Myocyte (in vitro differentiated cells): ENCODE results near the gene ALX3. TPM values are rescaled to one million over a fixed set of nuclear protein-coding genes. Genes with fewer than 3 reads are reported as not detected.
A peak's percentile ranks its signal among the peaks of the same experiment; 100 is the strongest.

Experiments used
- DNase-seq: peaks from one replicate; pipeline ENCODE4 v3.0.0-alpha.2; 2012; ENCODE audit warnings: low read depth
- polyA plus RNA-seq: library from polyadenylated mRNA; unstranded; fragments of >200 nt; gene quantifications from one replicate; pipeline ENCODE4 v1.2.1, GENCODE V29; 2012; ENCODE audit warnings: missing spikeins
- total RNA-seq: library from RNA; depleted of rRNA; stranded (reverse); fragments of >200 nt; gene quantifications from 2 replicates; pipeline ENCODE4 v1.2.3, GENCODE V29; 2014

ALX3 gene
- not detected in 2 replicates for total RNA-seq
- not detected for polyA plus RNA-seq

DNA sequence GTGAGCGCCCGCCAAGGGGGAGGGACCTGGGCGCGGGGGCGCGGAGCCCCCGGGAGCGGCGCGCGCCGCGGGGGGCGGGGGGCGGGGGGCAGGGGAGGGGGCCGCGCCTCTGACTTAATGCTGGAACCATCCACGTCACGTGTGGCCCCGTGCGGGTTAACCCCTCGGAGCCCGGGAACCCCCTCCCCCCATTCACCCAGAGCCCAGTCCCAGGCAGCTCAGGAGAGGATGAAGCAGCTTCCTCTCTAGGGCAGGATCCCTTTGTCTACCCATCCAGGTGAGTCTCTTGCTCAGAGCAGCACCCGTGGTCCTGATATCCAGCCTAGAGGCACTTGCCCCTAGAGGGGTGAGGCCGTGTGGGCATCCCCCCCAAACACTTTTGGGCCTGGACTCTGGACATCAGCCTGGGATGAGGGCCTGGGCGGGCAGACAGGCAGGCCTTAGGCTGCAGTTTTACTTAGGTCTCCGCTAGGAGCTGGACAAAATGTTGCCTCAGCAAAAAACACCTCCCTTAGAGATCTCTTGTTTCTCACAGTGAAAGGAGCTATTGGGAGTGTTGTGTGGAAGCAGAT lies at the start of gene ALX3:
TSS of gene ALX3 (minus strand) at position 2 of the 572 bp plus-strand sequence. CDS start 60 bp downstream, outside the sequence.
- no peak for DNase-seq

DNA sequence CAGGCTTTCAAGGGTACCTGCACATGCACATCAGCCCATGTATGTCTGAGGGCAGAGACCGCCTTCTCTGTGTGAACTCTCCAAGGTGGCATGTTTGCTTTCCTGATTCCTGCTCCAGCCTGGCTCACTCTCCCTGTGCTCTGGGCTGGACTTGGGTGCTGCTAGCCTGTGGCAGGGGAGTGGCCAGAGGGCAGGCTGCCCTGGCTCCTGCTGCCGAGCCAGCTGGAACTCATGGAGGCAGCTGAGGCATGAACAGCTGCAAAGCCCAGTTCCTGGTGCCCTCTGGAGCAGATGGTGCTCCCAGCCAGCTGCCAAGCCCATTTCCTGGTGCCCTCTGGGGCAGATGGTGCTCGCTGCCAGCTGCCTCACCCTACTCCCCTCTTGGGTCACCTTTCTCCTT lies 49.4 kb upstream of the ALX3 start:
- peak; percentile 84 for DNase-seq

DNA sequence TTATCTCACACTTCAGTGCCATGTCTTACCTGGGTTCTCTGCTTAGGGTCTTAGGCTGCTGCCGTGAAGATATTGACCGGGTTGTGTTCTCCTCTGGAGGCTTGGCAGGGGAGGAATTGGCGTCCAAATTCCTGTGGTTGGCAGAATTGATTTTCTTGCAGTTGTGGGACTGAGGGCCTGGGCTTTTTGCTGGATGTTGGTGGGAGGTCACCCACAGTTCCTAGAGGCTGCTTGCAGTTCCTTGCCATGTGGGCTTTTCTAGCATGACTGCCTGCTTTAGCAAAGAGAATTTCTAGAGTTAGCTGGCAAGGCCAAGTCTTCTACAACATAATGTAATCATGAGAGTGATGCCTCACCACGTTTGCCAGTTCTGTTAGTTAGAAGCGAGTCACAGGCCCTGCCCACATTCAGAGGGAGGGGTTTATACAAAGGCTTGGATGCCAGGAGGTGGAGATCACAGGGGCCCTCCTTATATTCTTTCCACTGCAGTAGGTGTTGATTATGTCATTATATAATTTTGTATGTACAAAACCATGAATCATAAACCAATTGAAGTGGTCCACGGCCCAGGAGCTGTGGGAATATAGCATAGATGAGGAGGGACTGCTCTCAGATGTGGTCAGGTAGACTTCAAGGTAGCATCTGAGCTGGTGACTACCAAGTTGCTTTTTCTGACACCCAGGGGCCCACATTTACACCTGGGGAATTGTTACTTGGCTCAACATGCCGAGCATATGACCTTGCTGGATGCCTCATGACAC lies 48.3 kb upstream of the ALX3 start:
- DNase-seq, result peak; percentile 12

DNA sequence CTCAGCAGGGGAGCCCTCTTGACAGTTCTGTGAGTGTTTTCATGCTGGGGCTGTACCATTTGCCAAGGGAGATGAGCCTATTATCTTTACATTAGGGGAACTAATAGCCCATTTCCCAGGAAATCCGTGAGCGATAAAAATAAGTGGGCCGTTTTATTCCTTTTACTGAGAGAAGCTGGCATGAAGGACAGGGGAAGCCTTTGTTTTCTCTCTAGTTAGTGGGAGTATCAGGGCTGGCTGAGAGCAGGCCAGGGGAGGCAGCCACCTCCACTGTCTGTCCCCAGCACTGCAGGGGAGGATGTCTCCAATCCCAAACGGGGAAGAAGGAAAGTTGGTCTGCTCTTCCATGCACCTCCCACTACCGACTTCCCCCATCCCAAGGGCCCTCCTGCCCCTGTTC lies 44.3 kb upstream of the ALX3 start:
- no peak for DNase-seq

DNA sequence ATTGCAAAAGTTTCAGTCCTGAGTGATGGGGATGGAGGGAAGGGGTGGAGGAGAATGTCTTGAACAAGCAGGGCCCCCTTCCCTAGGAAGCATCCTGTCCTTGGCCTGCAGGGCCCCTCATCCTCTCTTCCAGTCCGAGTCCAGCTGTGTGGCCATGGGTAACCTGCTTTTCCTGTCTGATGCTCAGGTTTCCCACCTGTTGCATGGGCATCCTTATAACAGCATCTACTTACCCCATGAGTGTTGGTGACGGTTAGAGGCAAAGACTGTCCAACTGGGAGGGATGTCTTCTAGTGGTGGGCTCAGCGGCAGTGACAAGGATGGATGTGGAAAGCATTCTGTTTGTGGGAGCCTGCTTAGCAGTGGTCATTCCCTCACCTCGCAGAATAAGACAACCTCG lies 43.7 kb upstream of the ALX3 start:
- no peak for DNase-seq

DNA sequence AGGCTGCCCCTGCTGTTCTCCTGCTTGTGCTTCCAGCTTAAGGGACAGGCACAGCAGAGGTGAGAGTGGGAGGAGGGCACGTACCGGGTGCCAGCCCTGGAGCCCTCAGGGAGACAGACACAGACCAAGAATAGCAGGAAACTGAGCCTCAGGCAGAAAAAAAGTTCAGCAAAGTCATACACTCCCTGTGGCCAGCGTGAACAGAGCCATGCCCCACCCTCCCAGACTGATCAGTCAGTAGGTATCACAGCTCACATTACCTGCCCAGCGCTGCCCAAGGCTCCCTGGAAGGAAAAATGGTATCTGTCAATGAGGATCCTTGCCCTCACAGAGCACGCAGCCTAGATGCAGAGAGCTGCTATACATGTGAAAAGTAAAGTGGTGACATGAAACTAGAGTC lies 43.1 kb upstream of the ALX3 start:
- no peak for DNase-seq

DNA sequence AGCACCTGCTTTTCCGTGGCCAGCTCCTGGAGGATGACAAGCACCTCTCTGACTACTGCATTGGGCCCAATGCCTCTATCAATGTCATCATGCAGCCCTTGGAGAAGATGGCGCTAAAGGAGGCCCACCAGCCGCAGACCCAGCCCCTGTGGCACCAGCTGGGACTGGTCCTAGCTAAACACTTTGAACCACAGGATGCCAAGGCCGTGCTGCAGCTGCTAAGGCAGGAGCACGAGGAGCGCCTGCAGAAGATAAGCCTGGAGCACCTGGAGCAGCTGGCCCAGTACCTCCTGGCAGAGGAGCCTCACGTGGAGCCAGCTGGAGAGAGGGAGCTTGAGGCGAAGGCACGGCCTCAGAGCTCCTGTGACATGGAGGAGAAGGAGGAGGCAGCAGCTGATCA lies 42.2 kb upstream of the ALX3 start:
- no peak for DNase-seq

DNA sequence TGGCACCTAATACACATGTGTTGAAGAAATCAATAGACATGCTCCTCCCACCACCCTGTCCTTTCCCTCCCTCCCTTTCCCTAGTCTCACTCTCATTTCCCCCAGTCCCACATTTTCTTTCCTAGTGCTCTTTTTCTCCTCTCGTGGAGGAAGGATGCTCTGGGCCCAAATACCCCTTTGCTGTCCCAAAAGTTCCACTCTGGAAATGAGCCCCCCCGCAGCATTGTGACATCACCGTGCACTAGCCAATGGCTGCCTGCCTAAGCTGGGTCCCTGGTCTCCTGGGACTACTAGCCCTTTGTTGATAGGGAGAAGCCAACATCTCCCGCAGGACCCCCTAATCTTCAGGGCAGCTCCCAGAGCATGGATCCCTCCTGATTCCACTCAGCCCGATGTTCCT lies 41.7 kb upstream of the ALX3 start, which contains the start of gene UBL4B:
TSS of gene UBL4B (plus strand) at position 301 of the 400 bp plus-strand sequence. CDS start at position 393, 92 bp downstream.
- no peak for DNase-seq

DNA sequence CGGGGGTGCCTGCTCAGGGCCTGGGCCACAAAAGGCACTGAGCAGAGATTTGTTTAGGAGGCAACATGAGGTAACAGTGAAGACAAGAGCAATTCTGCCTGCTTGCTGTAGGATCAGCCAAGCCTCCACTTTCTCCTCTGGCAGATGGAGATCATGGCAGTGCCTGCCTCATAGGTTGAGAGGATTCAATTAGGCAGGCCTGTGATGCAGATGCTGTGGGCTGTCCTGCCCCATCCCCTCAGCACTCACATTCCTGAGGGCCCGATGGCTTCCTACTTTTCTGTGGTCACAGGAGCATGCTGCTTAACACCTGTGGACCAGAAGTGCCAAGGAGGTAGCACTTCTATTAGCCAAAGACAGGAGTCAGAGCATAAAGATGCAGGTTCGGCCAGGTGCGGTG lies 40.6 kb upstream of the ALX3 start:
- no peak for DNase-seq

DNA sequence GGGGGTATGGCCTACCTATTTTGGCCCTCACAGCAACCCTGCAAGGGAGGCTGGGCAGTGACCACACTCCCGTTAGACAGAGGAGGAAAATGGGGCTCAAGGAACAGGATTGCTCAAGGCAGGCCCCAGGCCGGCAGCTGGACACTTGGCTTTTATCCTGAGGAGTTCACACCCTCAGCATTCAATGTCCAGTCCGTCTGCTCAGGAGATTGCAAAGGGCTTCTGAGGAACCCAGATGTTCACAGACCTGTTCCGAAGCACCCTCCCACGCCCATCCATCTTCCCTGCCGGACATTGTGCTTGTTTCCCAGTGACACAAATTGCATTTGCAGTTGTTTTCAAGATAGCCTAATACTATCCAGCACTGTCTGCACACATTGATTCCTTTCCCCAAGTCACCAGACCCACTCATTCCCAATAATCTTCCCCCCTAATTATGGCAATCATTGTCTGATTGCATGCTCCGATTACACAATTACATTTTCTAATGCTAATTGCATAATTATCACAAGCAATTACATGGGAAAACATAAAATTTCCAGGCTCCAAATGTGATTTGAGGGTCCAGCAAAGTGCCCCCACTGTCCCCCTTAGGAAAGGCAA lies 37.5 kb upstream of the ALX3 start:
- no peak for DNase-seq

DNA sequence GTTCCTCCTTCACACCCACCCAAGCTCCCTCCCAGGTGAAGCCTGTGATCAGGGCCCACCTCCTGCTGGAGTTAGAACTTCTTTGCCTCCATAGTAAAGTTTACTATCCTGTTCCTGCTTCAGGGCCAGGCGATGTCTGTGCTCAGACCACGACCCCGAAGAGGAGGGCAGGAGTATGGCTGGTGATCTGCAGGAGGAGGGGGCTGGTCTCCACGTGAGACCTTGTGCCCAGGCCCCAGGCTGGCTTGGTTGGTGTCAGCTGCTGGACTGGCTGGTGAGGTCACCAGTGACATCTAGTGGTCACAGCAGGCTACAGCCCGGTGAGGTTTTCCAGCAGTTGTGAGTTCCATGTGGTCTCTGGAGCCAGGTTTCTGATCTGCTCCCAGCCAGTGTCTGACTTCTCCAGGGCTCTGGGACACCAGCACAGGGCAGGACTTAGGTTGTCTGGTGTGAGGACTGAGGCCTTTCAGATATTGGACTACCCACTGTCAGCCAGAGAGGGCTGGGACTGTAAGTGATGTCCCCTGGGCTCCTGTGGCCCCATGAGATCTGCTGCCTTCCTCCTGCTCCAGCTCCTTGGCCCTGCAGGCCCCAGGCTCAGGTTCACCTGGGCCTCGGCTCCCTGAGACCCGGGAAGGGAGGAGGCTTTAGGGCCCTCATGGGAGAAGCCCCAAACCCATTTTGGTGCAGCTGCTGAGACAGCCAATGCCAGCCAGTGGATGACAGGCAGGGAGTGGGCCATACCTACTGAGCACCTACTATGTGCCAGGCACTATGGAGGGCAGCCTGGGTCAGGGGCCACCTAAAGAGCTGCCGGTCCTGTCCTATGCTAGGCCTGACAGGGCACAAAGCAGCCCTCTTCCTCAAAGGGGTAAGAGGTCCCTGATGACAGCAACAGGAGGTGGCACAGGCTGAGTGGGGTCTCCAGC lies 35.8 kb upstream of the ALX3 start:
- DNase-seq, result peak; percentile 73

DNA sequence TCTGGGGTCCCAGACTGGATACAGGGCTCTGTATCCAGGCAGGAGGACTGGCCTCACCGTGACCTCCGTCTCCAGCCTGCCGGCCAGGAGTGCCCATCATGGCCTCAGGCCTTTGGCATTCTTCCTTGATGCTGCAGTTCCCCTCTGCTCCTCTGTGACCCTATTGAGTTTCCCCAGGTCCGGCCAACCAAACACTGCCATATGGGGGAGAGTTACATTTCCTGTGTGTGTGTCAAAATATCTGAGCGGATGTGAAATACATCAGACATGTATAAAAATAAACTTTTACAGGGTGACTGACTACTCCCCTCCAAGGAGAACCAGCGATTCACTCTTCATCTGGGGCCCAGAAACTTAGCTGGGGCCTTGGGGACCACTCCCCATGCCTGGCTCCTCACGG lies 31.6 kb upstream of the ALX3 start:
- no peak for DNase-seq

DNA sequence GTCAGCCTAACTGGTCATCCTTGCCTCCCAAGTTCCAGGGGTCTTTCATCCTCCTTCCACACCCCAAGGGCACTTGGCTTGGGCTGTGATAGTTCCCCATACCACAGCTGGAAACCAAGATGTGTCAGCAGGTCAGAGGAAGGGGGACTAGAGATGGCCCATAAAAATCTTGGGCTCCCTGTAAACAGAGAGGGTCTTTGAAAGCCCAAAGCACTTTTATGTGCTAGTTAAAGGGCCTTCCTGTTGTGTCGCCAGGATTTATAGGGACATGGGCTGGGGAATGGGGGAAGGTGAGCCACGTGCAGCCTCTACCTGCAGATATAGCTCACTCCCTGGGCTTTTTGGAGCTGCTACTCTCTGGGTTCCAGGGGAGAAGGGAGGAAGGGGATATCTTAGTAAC lies 29.9 kb upstream of the ALX3 start:
- no peak for DNase-seq

DNA sequence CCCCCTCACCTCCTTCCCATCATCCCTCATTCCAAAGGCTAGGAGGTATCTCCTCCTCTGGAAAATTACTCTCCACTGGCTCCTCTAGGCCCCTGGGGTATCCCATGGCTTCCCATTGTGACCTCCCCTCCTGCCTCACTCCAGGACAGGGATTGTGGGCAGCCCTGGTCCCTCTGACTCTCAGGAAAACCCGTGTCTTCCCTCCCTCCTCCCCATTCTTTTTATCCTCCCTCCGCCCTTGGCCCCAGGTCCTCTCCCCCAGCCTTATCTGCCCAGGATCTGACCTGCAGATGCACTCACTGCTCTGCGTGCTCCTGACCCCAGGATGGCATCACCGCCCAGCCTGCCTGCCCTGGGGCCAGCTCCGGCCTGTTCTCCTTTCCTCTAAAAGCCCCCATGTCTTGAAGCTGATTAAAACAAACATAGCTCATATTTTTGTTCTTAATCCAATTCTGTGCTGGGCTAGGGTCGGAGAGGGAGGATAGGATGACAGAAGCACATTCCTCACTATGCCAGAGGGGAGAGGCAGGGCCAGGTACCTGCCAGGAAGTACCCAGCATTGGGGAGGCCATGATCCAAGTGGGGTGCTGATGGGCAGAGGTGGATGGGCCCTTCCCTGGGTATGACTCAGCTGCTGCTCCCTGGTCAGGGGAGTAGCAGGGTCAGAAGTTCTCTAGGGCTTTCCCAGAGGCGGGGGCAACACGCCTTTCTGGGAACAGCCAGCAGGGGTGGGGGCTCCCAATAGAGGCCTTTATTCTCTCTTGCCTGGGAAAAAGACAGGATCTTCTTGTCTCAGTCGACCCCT lies 28.0 kb upstream of the ALX3 start:
- DNase-seq, result no peak

DNA sequence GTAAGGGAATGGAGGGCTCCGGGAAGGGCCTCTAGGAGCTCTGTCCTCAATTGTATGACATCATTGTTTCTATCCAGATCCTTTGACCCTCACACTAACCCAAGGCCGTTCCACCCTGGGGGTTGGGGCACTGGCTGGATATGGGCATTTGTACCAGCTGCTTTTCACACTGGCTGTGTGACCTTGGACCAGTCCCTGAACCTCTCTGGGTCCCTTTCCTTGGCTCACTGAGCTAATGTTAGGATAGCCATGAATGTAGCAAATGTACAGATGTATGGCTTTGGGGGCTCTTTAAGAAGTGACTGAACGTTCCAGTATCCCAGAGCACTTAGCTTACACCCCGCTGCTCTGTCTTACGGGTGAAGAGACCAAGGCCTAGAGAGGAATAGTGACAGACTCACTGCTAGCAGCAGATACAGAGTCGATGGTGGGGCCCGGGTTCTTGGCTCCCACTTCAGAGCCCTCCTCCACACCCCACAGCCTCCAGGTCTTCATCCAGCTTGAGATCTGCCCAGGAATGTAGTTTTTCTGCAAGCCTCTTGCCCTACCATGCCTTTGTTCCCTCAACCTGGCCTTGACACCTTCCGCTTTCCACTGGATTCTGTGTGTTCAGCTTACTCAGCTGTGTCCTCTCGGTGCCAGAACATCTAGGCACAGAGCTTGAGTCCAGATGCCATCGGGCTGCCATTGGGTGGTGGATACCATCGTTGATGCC lies 27.2 kb upstream of the ALX3 start:
- no peak for DNase-seq

DNA sequence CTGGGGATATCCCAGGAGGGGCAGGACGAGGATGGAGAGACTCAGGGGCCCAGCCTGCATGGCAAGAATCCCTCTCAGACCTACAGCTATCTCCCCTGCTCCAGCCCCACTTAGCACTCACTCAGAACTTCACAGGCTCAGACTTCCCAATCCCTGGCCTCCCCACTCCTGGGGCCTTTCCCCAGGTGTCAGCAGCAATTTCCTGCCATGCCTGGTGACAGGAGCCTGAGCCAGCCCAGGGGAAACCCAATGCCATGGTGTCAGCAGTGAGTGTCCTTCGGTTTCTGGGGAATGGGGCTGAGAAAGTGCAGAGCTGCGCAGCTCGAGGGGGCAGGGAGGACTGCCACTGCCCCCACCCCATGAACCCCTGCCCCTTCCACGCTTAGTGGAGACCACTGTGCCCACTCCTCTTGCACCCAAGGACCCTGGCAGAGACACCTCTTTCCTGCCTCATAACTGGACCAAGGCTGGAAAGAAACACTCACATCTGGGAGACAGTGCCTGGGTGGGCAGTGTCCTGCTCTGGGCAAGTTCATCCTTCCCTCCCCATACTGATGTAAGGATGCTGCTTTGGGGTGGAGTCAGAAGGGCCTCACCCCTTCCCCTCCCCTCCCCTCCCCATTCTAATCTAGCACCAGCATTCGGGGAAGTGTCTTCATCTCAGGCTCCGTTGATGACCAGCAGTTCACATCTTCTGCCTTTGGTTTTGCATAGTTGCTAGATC lies 24.6 kb upstream of the ALX3 start:
- no peak for DNase-seq

DNA sequence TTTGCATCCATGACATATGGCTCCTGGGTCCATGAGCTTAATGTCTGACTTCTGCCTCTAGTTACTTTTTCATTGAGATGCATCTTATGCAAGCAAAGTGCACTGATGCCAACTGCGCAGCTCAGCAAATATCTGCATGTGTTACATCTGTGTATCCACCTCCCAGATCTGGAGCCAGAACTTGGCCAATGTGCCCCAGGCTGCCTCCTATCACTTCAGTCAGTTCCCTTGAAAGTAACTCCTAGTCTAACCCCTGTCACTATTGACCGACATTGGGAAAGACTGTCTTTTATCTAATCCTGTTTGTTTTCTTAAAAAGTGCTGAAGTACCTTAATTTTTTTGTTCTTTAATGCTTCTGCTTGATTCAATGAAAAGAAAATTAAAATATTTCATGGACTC lies 22.5 kb upstream of the ALX3 start:
- DNase-seq, result no peak

DNA sequence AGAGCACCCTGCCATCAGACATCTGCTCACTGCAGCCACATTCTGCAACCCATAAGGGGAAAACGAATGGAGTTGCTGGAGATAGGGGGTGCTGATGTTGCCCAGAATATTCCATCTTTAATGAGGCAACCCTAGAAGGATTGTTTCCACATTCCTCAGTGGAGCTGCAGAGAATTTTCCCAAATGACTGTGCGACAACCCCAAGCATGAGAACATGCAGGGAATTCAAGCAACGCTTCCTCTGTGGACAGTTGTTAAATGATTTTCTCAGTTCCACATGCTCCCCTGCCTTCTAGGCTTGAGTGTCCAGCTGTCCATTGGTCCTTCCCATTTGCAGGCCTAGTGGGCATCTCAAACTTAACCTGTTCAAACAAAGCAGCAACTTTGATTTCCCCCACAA lies 21.3 kb upstream of the ALX3 start:
- DNase-seq, result no peak

DNA sequence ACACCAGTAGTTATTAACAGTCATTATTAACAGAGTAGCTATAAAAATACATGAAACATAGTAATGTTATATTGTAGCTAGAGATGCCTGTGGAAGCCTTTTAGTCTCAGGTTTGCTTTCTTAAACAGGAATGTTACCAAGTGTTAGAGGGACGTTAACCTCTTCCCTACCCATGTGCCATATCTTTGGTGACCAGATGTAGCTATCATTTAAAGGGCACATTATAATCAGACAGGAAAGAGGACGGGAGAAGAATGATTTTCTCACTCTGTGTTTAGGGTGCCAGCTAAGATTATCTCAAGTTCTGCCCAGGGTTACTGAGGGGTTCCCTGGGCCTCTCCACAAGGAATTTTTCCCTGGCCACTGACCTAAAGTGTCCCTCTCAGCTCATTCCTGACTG lies 20.9 kb upstream of the ALX3 start:
- no peak for DNase-seq
